Measurements from ENCODE around the gene C8A. TPM values are rescaled to one million over a fixed set of nuclear protein-coding genes. Genes with fewer than 3 reads are reported as not detected.

Gene C8A
- total RNA-seq, 1 experiment from 2014 or later: not detected

DNA sequence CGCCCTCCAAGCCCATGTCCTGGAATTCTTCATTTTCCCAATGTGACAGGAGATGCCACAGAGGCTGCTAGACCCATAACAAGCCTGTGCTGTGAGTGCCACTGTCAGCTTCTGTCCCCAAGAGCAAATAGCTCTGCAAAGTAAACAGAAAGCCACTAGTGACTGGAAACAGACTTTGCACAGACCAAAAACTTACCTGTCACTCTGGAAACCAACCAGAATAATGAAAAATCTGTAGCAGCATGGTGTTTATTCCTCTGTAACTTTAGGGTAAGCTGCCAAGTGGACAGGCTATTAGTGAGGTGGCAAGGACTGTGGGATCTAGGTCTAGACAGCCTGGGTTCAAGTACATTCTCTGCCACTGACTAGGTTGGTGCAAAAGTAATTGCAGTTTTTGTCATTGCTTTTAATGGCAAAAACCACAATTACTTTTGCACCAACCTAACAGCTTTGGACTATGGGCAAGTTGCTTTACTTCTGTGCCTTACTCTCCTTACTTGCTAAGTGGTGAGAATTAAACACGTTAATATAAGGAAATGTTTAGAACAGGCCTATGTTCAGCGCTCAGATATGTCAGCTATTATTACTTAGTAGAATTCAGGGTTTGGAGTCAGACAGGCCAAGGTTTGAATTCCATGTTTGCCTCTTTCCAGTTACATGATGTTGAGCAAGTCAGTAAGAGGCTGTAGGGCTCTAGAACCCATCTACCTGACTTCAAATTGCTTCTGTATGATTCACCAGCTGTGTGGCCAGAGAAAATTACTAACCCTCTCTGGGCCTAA is 111.5 kb downstream of the C8A start, which contains the start of gene C8B:
TSS of gene C8B (minus strand) at position 100 of the 782 bp plus-strand sequence. CDS start at position 33, 67 bp downstream.
- H2BK15ac ChIP-seq (ENCODE audit: low read depth, low read length): no peak within 1 kb of the TSS
- no peak within 1 kb of the TSS for H4K8ac ChIP-seq (replicated peaks; ENCODE audit: insufficient read length, low read depth, low read length)
- no peak within 1 kb of the TSS for H4K91ac ChIP-seq (ENCODE audit: insufficient read length, low read depth, low read length)
- Mint-ChIP-seq H3K36me3 (ENCODE audit: insufficient read depth in 1 of 3, low read depth in 3 of 3) (no peaks in the 10 kb centered on the region), H3K4me1 (0 out of 4 replicates have a peak, but pooled peaks cover 0 to 5% of the 10 kb centered on the region in 2 experiments), H3K9me3 (no peaks in the 10 kb centered on the region), H3K4me3 (no peak within 1 kb of the TSS), H3K27me3 (ENCODE audit: low read depth) (peaks cover 2% of the 10 kb centered on the region; the same call in 1 of the 2 replicates), H3K27ac (no peak within 1 kb of the TSS)
- H3K4ac ChIP-seq (ENCODE audit: low read depth, low read length): no peak within 1 kb of the TSS
- H2BK20ac ChIP-seq (ENCODE audit: low read depth, low read length, poor library complexity, severe bottlenecking): no peak within 1 kb of the TSS
- H3K18ac ChIP-seq (ENCODE audit: insufficient read length, low read depth, low read length): no peak within 1 kb of the TSS
- no peak within 1 kb of the TSS for H2AFZ ChIP-seq (ENCODE audit: low read length)
- no peak within 1 kb of the TSS for H3T11ph ChIP-seq (ENCODE audit: low read length)
- H2BK12ac ChIP-seq (ENCODE audit: insufficient read length, low read depth, low read length): no peak within 1 kb of the TSS
- H3K79me2 ChIP-seq (ENCODE audit: insufficient read depth, low read length): no peaks in the 10 kb centered on the region
- WGBS (ENCODE audit: extremely low coverage, insufficient read length, low lambda C conversion rate): no CpG with 5 or more reads among the region's 3 CpGs
- H3K27me3 ChIP-seq (ENCODE audit: insufficient read depth, low read length): no peaks in the 10 kb centered on the region
- H3K23me2 ChIP-seq (ENCODE audit: insufficient read length, low read depth, low read length, poor library complexity, severe bottlenecking): no peaks in the 10 kb centered on the region
- H3K14ac ChIP-seq (ENCODE audit: insufficient read depth, low read length): no peak within 1 kb of the TSS
- no peak within 1 kb of the TSS for H4K5ac ChIP-seq (ENCODE audit: insufficient read length, low read depth, low read length)
- H3K9me3 ChIP-seq (ENCODE audit: control insufficient read depth, low read depth, low read length): no peaks in the 10 kb centered on the region
- no peaks in the 10 kb centered on the region for H3K79me1 ChIP-seq (ENCODE audit: insufficient read depth, low read depth, low read length, poor library complexity, severe bottlenecking)
- no peaks in the 10 kb centered on the region for H4K20me1 ChIP-seq (ENCODE audit: control insufficient read depth, insufficient read depth, insufficient read length)
- no peak within 1 kb of the TSS for H3K4me2 ChIP-seq (ENCODE audit: insufficient read depth, insufficient read length, low read length)
- H2BK5ac ChIP-seq (ENCODE audit: insufficient read length, low read length): no peak within 1 kb of the TSS
- no peak within 1 kb of the TSS for H3K56ac ChIP-seq (ENCODE audit: insufficient read length, low read depth, low read length)
- TF ChIP-seq, protein P1, sequence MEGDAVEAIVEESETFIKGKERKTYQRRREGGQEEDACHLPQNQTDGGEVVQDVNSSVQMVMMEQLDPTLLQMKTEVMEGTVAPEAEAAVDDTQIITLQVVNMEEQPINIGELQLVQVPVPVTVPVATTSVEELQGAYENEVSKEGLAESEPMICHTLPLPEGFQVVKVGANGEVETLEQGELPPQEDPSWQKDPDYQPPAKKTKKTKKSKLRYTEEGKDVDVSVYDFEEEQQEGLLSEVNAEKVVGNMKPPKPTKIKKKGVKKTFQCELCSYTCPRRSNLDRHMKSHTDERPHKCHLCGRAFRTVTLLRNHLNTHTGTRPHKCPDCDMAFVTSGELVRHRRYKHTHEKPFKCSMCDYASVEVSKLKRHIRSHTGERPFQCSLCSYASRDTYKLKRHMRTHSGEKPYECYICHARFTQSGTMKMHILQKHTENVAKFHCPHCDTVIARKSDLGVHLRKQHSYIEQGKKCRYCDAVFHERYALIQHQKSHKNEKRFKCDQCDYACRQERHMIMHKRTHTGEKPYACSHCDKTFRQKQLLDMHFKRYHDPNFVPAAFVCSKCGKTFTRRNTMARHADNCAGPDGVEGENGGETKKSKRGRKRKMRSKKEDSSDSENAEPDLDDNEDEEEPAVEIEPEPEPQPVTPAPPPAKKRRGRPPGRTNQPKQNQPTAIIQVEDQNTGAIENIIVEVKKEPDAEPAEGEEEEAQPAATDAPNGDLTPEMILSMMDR (conservative IDR thresholded peaks at IDR 0.05): no peak
- no peak within 1 kb of the TSS for H3K27ac ChIP-seq (ENCODE audit: insufficient read length, low read depth, low read length)
- H3K23ac ChIP-seq (ENCODE audit: insufficient read length, low read depth, low read length): no peak within 1 kb of the TSS
- no peak for DNase-seq
- H3K4me1 ChIP-seq (ENCODE audit: insufficient read depth, low read length): no peaks in the 10 kb centered on the region
- no peak within 1 kb of the TSS for H3K9ac ChIP-seq (ENCODE audit: extremely low read depth, insufficient read length, low read length)
- H2BK120ac ChIP-seq (ENCODE audit: low read depth, low read length, poor library complexity, severe bottlenecking): no peak within 1 kb of the TSS
- no peak within 1 kb of the TSS for H2AK5ac ChIP-seq (ENCODE audit: insufficient read length, low read length)

Measured in H9 (cell line).